ENCODE measurements around the gene VPS35L. TPM values are rescaled to one million over a fixed set of nuclear protein-coding genes. Genes with fewer than 3 reads are reported as not detected.

Gene VPS35L
- total and polyA plus RNA-seq, 10 of the 15 experiments (the other 5 are each of a cell fraction or from before 2014, with no cell fraction given) = 14.9 to 44.1 (median 26.3) TPM

DNA sequence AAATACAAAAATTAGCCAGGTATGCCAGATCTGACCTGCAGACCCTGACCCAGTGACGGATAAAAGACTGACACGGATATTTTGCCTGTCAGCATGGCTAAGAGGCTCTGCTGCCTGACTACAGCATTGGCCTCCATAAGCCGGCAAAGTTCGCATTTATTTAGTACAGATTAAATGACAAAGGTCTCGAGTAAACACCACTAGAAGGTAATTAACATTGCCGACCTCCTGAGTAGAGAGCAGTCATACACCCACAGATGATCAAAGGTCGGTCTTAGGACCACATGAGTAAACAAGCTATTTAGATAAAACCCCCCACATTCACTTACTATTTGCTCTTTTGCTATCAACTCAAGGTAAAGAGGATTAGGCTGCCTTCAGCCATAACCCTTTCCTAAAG lies 106.8 kb downstream of the VPS35L start:
- ChIA-PET SMC1A (ENCODE audit: uncharacterized antibody, unreplicated experiment) (interaction anchor here (0.7 kb wide), 1 partner anchor 11 kb away, joined by 3 read pairs; no protein-coding TSS in a partner anchor), CTCF (no interaction called here), POLR2A (no interaction called here), RAD21 (ENCODE audit: unreplicated experiment) (no interaction called here)
- in situ Hi-C loops (cut with MboI) (no loop called here), intact Hi-C loops (cut with micrococcal nuclease; ENCODE audit: unreplicated experiment) (no loop called here)
- Histone ChIP-seq H3K27ac (ENCODE audit: control insufficient read depth, insufficient read depth) (no peak overlapping the region), H3K79me2 (ENCODE audit: control insufficient read depth, insufficient read depth, low read length) (no peaks in the 10 kb centered on the region), H3K27me3 (replicated peaks in 1 of 2; ENCODE audit: control insufficient read depth in 2 of 2, insufficient read depth in 2 of 2, low read length in 1 of 2) (no peaks in the 10 kb centered on the region), H3K36me3 (ENCODE audit: control insufficient read depth in 2 of 2, insufficient read depth in 2 of 2, low read length in 1 of 2) (peaks cover 0 to 4% of the 10 kb centered on the region in 2 experiments; a peak in 2 of 4 replicates), H4K20me1 (ENCODE audit: control insufficient read depth, insufficient read depth) (no peaks in the 10 kb centered on the region), H2AFZ (ENCODE audit: control insufficient read depth, low read depth, low read length) (no peak overlapping the region), H3K4me2 (ENCODE audit: control insufficient read depth, insufficient read depth) (no peak overlapping the region), H3K4me1 (ENCODE audit: control insufficient read depth, insufficient read depth, low read length) (no peaks in the 10 kb centered on the region), H3K9ac (ENCODE audit: control insufficient read depth, insufficient read depth, low read length) (no peak overlapping the region), H3K4me3 (no peak overlapping the region), H3K9me3 (replicated peaks; ENCODE audit: control insufficient read depth, insufficient read depth, low read length) (no peaks in the 10 kb centered on the region)
- TF ChIP-seq POLR2AphosphoS2 (IDR thresholded peaks at IDR 0.05; ENCODE audit: low read depth, low read length) (no peak), KLF5 (IDR thresholded peaks at IDR 0.05; ENCODE audit: partially characterized antibody) (no peak), SUPT20H (IDR thresholded peaks at IDR 0.05; ENCODE audit: borderline replicate concordance, control insufficient read depth, low read depth, low read length) (no peak)
- DNase-seq (ENCODE audit: low read depth, low spot score) (no peak), FAIRE-seq (no peak), ATAC-seq (no peak)
- BruUV-seq (replicated peaks) = no TSS peak
- 92% methylated on average over 7 of the region's 7 CpGs for WGBS (ENCODE audit: insufficient coverage, insufficient replicate concordance, low lambda C conversion rate, missing lambda C conversion rate)

- ChIA-PET SMC1A (ENCODE audit: uncharacterized antibody, unreplicated experiment) (interaction anchor here (0.8 to 0.9 kb wide), 2 partner anchors 9 to 30 kb away, joined by 3 read pairs; no protein-coding TSS in a partner anchor), CTCF (no interaction called here), RAD21 (ENCODE audit: unreplicated experiment) (interaction anchor here (0.6 kb wide), 1 partner anchor 268 kb away, joined by 3 read pairs; no protein-coding TSS in a partner anchor), POLR2A (interaction anchor here (0.6 kb wide), 1 partner anchor 64 kb away, joined by 3 read pairs; no protein-coding TSS in a partner anchor)
- Histone ChIP-seq H3K9ac (ENCODE audit: control insufficient read depth, insufficient read depth, low read length) (no peak overlapping the region), H3K4me3 (no peak overlapping the region), H2AFZ (ENCODE audit: control insufficient read depth, low read depth, low read length) (no peak overlapping the region), H3K36me3 (ENCODE audit: control insufficient read depth in 2 of 2, insufficient read depth in 2 of 2, low read length in 1 of 2) (0 out of 4 replicates have a peak, but pooled peaks cover 0 to 4% of the 10 kb centered on the region in 2 experiments), H3K27ac (ENCODE audit: control insufficient read depth, insufficient read depth) (no peak overlapping the region), H3K4me1 (ENCODE audit: control insufficient read depth, insufficient read depth, low read length) (no peaks in the 10 kb centered on the region), H4K20me1 (ENCODE audit: control insufficient read depth, insufficient read depth) (no peaks in the 10 kb centered on the region), H3K4me2 (ENCODE audit: control insufficient read depth, insufficient read depth) (no peak overlapping the region), H3K9me3 (replicated peaks; ENCODE audit: control insufficient read depth, insufficient read depth, low read length) (no peaks in the 10 kb centered on the region), H3K79me2 (ENCODE audit: control insufficient read depth, insufficient read depth, low read length) (no peaks in the 10 kb centered on the region), H3K27me3 (replicated peaks in 1 of 2; ENCODE audit: control insufficient read depth in 2 of 2, insufficient read depth in 2 of 2, low read length in 1 of 2) (no peaks in the 10 kb centered on the region)
- FAIRE-seq (no peak), DNase-seq (ENCODE audit: low read depth, low spot score) (no peak), ATAC-seq (no peak)
- no TSS peak for BruUV-seq (replicated peaks)
- 97% methylated on average over 6 of the region's 6 CpGs for WGBS (ENCODE audit: insufficient coverage, insufficient replicate concordance, low lambda C conversion rate, missing lambda C conversion rate)
- intact Hi-C loops (cut with micrococcal nuclease; ENCODE audit: unreplicated experiment) (no loop called here), in situ Hi-C loops (cut with MboI) (no loop called here)
- no peak for TF ChIP-seq ZNF384 (IDR thresholded peaks at IDR 0.05; ENCODE audit: borderline replicate concordance, low read depth, low read length)
- TF ChIP-seq, protein P1, sequence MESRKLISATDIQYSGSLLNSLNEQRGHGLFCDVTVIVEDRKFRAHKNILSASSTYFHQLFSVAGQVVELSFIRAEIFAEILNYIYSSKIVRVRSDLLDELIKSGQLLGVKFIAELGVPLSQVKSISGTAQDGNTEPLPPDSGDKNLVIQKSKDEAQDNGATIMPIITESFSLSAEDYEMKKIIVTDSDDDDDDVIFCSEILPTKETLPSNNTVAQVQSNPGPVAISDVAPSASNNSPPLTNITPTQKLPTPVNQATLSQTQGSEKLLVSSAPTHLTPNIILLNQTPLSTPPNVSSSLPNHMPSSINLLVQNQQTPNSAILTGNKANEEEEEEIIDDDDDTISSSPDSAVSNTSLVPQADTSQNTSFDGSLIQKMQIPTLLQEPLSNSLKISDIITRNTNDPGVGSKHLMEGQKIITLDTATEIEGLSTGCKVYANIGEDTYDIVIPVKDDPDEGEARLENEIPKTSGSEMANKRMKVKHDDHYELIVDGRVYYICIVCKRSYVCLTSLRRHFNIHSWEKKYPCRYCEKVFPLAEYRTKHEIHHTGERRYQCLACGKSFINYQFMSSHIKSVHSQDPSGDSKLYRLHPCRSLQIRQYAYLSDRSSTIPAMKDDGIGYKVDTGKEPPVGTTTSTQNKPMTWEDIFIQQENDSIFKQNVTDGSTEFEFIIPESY (IDR thresholded peaks at IDR 0.05) = no peak
- TF ChIP-seq JUND (IDR thresholded peaks at IDR 0.05; ENCODE audit: low read depth, low read length) = no peak
- no peak for TF ChIP-seq MEF2B (IDR thresholded peaks at IDR 0.05; ENCODE audit: partially characterized antibody, poor library complexity, severe bottlenecking)
- no peak for TF ChIP-seq SMARCA5 (IDR thresholded peaks at IDR 0.05)
- no peak for TF ChIP-seq HDGF (IDR thresholded peaks at IDR 0.05)
- no peak for TF ChIP-seq NFIC (IDR thresholded peaks at IDR 0.05; ENCODE audit: low read depth, low read length)
- TF ChIP-seq KLF5 (IDR thresholded peaks at IDR 0.05; ENCODE audit: partially characterized antibody) = no peak
- TF ChIP-seq, protein P2, sequence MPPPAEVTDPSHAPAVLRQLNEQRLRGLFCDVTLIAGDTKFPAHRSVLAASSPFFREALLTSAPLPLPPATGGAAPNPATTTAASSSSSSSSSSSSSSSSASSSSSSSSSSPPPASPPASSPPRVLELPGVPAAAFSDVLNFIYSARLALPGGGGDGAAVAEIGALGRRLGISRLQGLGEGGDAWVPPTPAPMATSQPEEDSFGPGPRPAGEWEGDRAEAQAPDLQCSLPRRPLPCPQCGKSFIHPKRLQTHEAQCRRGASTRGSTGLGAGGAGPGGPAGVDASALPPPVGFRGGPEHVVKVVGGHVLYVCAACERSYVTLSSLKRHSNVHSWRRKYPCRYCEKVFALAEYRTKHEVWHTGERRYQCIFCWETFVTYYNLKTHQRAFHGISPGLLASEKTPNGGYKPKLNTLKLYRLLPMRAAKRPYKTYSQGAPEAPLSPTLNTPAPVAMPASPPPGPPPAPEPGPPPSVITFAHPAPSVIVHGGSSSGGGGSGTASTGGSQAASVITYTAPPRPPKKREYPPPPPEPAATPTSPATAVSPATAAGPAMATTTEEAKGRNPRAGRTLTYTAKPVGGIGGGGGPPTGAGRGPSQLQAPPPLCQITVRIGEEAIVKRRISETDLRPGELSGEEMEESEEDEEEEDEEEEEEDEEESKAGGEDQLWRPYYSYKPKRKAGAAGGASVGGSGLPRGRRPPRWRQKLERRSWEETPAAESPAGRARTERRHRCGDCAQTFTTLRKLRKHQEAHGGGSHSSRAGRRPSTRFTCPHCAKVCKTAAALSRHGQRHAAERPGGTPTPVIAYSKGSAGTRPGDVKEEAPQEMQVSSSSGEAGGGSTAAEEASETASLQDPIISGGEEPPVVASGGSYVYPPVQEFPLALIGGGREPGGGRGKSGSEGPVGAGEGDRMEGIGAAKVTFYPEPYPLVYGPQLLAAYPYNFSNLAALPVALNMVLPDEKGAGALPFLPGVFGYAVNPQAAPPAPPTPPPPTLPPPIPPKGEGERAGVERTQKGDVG (CRISPR knock-in tag; IDR thresholded peaks at IDR 0.05) = no peak
These were observed 108.7 kb downstream of the VPS35L start for GRCh38 chr16:19664166-19664565.
